Liver (tissue), 9 donors: Measurements from ENCODE around the gene SMARCB1. TPM values are rescaled to one million over a fixed set of nuclear protein-coding genes. Genes with fewer than 3 reads are reported as not detected.

Source experiments
- DNase-seq: peaks from one replicate; pipeline ENCODE4 v3.0.0-alpha.2; 2017; ENCODE audit warnings: low spot score
- H3K27ac ChIP-seq, 2 donors: one replicate each; pipeline ENCODE4 v1.7.0; 2013; ENCODE audit warnings: inconsistent platforms in 2 of 2, low read length in 2 of 2, control low read depth in 1 of 2, low read depth in 1 of 2, mild to moderate bottlenecking in 1 of 2
- H3K27me3 ChIP-seq, 4 donors: one replicate each; pipeline versions ENCODE4 v1.6.1 to v1.7.0; 2013; ENCODE audit warnings: low read length in 3 of 4, inconsistent platforms in 1 of 4, mild to moderate bottlenecking in 1 of 4, moderate library complexity in 1 of 4; ENCODE audit not compliant: control insufficient read depth in 4 of 4, insufficient read depth in 4 of 4
- H3K36me3 ChIP-seq, 4 donors: one replicate each; pipeline versions ENCODE4 v1.6.1 to v1.7.0; 2013; ENCODE audit warnings: low read length in 3 of 4, mild to moderate bottlenecking in 3 of 4, low read depth in 1 of 4, moderate library complexity in 1 of 4; ENCODE audit not compliant: control insufficient read depth in 4 of 4, insufficient read depth in 3 of 4
- H3K4me1 ChIP-seq, 4 donors: one replicate each; pipeline versions ENCODE4 v1.6.1 to v1.7.0; 2013; ENCODE audit warnings: low read length in 3 of 4, mild to moderate bottlenecking in 3 of 4, moderate library complexity in 1 of 4; ENCODE audit not compliant: control insufficient read depth in 4 of 4, insufficient read depth in 4 of 4
- H3K4me3 ChIP-seq, 3 donors: one replicate each; pipeline versions ENCODE4 v1.6.1 to v1.7.0; 2013; ENCODE audit warnings: low read length in 3 of 3, control low read depth in 1 of 3, low read depth in 1 of 3, mild to moderate bottlenecking in 1 of 3
- H3K9ac ChIP-seq, 2 donors: one replicate each; pipeline ENCODE4 v1.7.0; 2013; ENCODE audit warnings: low read length in 2 of 2, mild to moderate bottlenecking in 2 of 2, moderate library complexity in 2 of 2, control low read depth in 1 of 2, low read depth in 1 of 2
- H3K9me3 ChIP-seq, 4 donors: one replicate each; pipeline versions ENCODE4 v1.6.1 to v1.7.0; 2013; ENCODE audit warnings: low read length in 3 of 4; ENCODE audit not compliant: control insufficient read depth in 4 of 4
- EGR1 ChIP-seq, 2 donors: IDR thresholded peaks; 2 replicates each; pipeline ENCODE4 v1.6.1; 2016 to 2018; ENCODE audit warnings: antibody characterized with exemption in 2 of 2, low read depth in 2 of 2
- FOXA1 ChIP-seq: IDR thresholded peaks from 2 replicates; pipeline ENCODE4 v1.6.1; 2016; ENCODE audit warnings: antibody characterized with exemption
- FOXA2 ChIP-seq: IDR thresholded peaks from 2 replicates; pipeline ENCODE4 v1.6.1; 2016; ENCODE audit warnings: antibody characterized with exemption
- GABPA ChIP-seq, 2 donors: IDR thresholded peaks in 1 of 2; conservative IDR thresholded peaks in 1 of 2; 2 replicates each; pipeline ENCODE4 v1.6.1; 2016; ENCODE audit warnings: antibody characterized with exemption in 2 of 2, mild to moderate bottlenecking in 1 of 2, moderate library complexity in 1 of 2
- HNF4G ChIP-seq: IDR thresholded peaks from 2 replicates; pipeline ENCODE4 v1.6.1; 2016; ENCODE audit warnings: antibody characterized with exemption
- JUND ChIP-seq, 2 donors: IDR thresholded peaks; 2 replicates each; pipeline ENCODE4 v1.6.1; 2016; ENCODE audit warnings: antibody characterized with exemption in 2 of 2
- NR2F2 ChIP-seq: IDR thresholded peaks from 2 replicates; pipeline ENCODE4 v1.6.1; 2016; ENCODE audit warnings: antibody characterized with exemption
- RAD21 ChIP-seq, 2 donors: IDR thresholded peaks; 2 replicates each; pipeline ENCODE4 v1.6.1; 2016; ENCODE audit warnings: antibody characterized with exemption in 2 of 2, mild to moderate bottlenecking in 2 of 2
- RXRA ChIP-seq, 2 donors: IDR thresholded peaks; 2 replicates each; pipeline ENCODE4 v1.6.1; 2017 to 2018; ENCODE audit warnings: antibody characterized with exemption in 2 of 2, mild to moderate bottlenecking in 1 of 2
- SP1 ChIP-seq: IDR thresholded peaks from 2 replicates; pipeline ENCODE4 v1.6.1; 2018; ENCODE audit warnings: antibody characterized with exemption, mild to moderate bottlenecking
- TAF1 ChIP-seq: conservative IDR thresholded peaks from 2 replicates; pipeline ENCODE4 v1.6.1; 2016; ENCODE audit warnings: antibody characterized with exemption, mild to moderate bottlenecking
- YY1 ChIP-seq: IDR thresholded peaks from 2 replicates; pipeline ENCODE4 v1.6.1; 2016; ENCODE audit warnings: antibody characterized with exemption, mild to moderate bottlenecking
- WGBS: extraction: QIAGEN DNeasy Blood & Tissue Kit; methylation state at CpG from one replicate; pipeline ENCODE4 v1.1.7; 2013; 5-methylcytosine and 5-hydroxymethylcytosine counted together
- polyA plus RNA-seq, 2 donors: library from polyadenylated mRNA; stranded (reverse) in 1 of 2; unstranded in 1 of 2; fragments of 200-250 nt in 1 of 2; fragments of >200 nt in 1 of 2; fragmentation: Nextera tagmentation in 1 of 2; extraction: Ambion mirVana in 1 of 2; gene quantifications; one replicate each; pipeline versions ENCODE4 v1.2.1 to v1.2.3, GENCODE V29; 2013 to 2015
- total RNA-seq, 2 donors: library from RNA; depleted of rRNA; stranded (reverse); fragments of >200 nt; gene quantifications; one replicate each; pipeline ENCODE4 v1.2.3, GENCODE V29; 2014
- TF ChIP-seq, protein P1 (sequence below): IDR thresholded peaks from 2 replicates; pipeline ENCODE4 v1.6.1; 2016; ENCODE audit warnings: antibody characterized with exemption, mild to moderate bottlenecking
- TF ChIP-seq, protein P2 (sequence below): IDR thresholded peaks from 2 replicates; pipeline ENCODE4 v1.6.1; 2016; ENCODE audit warnings: antibody characterized with exemption
- TF ChIP-seq, protein P3 (sequence below): IDR thresholded peaks from 2 replicates; pipeline ENCODE4 v1.6.1; 2016; ENCODE audit warnings: antibody characterized with exemption
- TF ChIP-seq, protein P4 (sequence below): fragments of 150-350 bp; IDR thresholded peaks from 2 replicates; pipeline ENCODE4 v1.5.1; 2017; ENCODE audit warnings: improper control_type of control experiment, low read depth, low read length; ENCODE audit not compliant: missing input control
- TF ChIP-seq, protein P5 (sequence below): IDR thresholded peaks from 2 replicates; pipeline ENCODE4 v1.6.1; 2016; ENCODE audit warnings: antibody characterized with exemption
- donor health status: healthy.
- donor health status: healthy.
- donor health status: healthy.
- donor health status: healthy.
- donor health status: healthy.

Gene SMARCB1
- total and polyA plus RNA-seq, 4 donors = 15.1 to 22.5 (median 19.1) TPM

DNA sequence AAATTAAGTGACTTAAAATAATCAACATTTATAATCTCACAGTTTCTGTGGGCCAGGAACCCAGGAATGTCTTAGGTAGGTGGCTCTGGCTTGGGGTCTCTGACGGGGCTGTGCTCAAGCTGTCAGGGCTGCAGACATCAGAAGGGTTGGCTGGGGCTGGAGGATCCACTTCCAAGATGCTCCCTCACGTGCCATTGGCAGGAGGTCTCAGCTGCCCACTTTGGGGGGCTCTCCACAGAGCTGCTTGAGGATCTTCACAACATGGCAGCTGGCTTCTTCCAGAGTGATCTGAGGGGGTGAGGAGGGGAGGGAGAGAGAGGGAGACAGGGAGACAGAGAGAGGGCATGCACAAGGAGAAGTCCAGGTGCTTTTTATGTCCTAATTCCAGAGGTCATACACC is 89.0 kb downstream of the SMARCB1 start:
- WGBS = 97% methylated on average over 2 of the region's 2 CpGs
- H3K27me3 ChIP-seq = no peaks in the 10 kb centered on the region
- no peak overlapping the region for H3K27ac ChIP-seq
- H3K4me1 ChIP-seq = no peaks in the 10 kb centered on the region
- H3K9me3 ChIP-seq = no peaks in the 10 kb centered on the region
- H3K36me3 ChIP-seq = peaks cover 0 to 21% (median 9%) of the 10 kb centered on the region in 4 donors
- H3K4me3 ChIP-seq = no peak overlapping the region
- TF ChIP-seq JUND (IDR thresholded peaks at IDR 0.05) = no peak
- no peak for TF ChIP-seq TAF1
- no peak for TF ChIP-seq SP1
- TF ChIP-seq, protein P1, sequence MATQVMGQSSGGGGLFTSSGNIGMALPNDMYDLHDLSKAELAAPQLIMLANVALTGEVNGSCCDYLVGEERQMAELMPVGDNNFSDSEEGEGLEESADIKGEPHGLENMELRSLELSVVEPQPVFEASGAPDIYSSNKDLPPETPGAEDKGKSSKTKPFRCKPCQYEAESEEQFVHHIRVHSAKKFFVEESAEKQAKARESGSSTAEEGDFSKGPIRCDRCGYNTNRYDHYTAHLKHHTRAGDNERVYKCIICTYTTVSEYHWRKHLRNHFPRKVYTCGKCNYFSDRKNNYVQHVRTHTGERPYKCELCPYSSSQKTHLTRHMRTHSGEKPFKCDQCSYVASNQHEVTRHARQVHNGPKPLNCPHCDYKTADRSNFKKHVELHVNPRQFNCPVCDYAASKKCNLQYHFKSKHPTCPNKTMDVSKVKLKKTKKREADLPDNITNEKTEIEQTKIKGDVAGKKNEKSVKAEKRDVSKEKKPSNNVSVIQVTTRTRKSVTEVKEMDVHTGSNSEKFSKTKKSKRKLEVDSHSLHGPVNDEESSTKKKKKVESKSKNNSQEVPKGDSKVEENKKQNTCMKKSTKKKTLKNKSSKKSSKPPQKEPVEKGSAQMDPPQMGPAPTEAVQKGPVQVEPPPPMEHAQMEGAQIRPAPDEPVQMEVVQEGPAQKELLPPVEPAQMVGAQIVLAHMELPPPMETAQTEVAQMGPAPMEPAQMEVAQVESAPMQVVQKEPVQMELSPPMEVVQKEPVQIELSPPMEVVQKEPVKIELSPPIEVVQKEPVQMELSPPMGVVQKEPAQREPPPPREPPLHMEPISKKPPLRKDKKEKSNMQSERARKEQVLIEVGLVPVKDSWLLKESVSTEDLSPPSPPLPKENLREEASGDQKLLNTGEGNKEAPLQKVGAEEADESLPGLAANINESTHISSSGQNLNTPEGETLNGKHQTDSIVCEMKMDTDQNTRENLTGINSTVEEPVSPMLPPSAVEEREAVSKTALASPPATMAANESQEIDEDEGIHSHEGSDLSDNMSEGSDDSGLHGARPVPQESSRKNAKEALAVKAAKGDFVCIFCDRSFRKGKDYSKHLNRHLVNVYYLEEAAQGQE = no peak
- no peak for TF ChIP-seq NR2F2
- no peak for TF ChIP-seq RXRA (IDR thresholded peaks at IDR 0.05)
- TF ChIP-seq HNF4G = no peak
- TF ChIP-seq, protein P2, sequence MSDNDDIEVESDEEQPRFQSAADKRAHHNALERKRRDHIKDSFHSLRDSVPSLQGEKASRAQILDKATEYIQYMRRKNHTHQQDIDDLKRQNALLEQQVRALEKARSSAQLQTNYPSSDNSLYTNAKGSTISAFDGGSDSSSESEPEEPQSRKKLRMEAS = no peak
- DNase-seq = no peak
- no peak overlapping the region for H3K9ac ChIP-seq

DNA sequence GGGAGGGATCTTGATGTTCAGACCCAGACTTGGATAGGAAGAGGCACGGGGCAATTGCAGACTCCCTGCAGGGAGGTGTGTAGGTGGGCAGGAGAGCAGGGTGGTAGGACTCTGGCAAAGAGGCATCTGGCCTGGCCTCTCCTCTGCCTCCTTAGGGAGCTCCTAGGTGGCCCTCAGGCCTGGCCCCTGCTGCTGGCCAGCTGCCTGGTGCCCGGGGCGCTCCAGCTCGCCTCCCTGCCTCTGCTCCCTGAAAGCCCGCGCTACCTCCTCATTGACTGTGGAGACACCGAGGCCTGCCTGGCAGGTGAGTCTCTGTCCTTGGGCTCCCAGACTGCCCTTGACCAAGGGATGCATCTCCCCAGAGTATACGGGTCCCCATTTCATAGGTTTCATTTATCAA is 90.8 kb downstream of the SMARCB1 start:
- H3K27me3 ChIP-seq = no peaks in the 10 kb centered on the region
- peaks cover 2 to 21% (median 9%) of the 10 kb centered on the region in 4 donors for H3K36me3 ChIP-seq
- H3K4me3 ChIP-seq = no peak overlapping the region
- 97% methylated on average over 8 of the region's 8 CpGs for WGBS
- H3K9ac ChIP-seq = no peak overlapping the region
- no peak for DNase-seq
- TF ChIP-seq FOXA2 = no peak
- no peak for TF ChIP-seq YY1
- TF ChIP-seq NR2F2 = no peak
- no peak for TF ChIP-seq EGR1 (IDR thresholded peaks at IDR 0.05; ENCODE audit: low read depth in 2 of 2)
- TF ChIP-seq, protein P3, sequence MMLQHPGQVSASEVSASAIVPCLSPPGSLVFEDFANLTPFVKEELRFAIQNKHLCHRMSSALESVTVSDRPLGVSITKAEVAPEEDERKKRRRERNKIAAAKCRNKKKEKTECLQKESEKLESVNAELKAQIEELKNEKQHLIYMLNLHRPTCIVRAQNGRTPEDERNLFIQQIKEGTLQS = no peak
- TF ChIP-seq, protein P2 = no peak
- TF ChIP-seq, protein P4, sequence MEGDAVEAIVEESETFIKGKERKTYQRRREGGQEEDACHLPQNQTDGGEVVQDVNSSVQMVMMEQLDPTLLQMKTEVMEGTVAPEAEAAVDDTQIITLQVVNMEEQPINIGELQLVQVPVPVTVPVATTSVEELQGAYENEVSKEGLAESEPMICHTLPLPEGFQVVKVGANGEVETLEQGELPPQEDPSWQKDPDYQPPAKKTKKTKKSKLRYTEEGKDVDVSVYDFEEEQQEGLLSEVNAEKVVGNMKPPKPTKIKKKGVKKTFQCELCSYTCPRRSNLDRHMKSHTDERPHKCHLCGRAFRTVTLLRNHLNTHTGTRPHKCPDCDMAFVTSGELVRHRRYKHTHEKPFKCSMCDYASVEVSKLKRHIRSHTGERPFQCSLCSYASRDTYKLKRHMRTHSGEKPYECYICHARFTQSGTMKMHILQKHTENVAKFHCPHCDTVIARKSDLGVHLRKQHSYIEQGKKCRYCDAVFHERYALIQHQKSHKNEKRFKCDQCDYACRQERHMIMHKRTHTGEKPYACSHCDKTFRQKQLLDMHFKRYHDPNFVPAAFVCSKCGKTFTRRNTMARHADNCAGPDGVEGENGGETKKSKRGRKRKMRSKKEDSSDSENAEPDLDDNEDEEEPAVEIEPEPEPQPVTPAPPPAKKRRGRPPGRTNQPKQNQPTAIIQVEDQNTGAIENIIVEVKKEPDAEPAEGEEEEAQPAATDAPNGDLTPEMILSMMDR = no peak
- no peak for TF ChIP-seq FOXA1
- TF ChIP-seq RAD21 (IDR thresholded peaks at IDR 0.05) = no peak
- no peak for TF ChIP-seq RXRA (IDR thresholded peaks at IDR 0.05)
- TF ChIP-seq JUND (IDR thresholded peaks at IDR 0.05) = no peak
- no peak for TF ChIP-seq GABPA (IDR thresholded peaks at IDR 0.05 in 1 of 2, conservative IDR thresholded peaks at IDR 0.05 in 1 of 2)
- TF ChIP-seq, protein P5, sequence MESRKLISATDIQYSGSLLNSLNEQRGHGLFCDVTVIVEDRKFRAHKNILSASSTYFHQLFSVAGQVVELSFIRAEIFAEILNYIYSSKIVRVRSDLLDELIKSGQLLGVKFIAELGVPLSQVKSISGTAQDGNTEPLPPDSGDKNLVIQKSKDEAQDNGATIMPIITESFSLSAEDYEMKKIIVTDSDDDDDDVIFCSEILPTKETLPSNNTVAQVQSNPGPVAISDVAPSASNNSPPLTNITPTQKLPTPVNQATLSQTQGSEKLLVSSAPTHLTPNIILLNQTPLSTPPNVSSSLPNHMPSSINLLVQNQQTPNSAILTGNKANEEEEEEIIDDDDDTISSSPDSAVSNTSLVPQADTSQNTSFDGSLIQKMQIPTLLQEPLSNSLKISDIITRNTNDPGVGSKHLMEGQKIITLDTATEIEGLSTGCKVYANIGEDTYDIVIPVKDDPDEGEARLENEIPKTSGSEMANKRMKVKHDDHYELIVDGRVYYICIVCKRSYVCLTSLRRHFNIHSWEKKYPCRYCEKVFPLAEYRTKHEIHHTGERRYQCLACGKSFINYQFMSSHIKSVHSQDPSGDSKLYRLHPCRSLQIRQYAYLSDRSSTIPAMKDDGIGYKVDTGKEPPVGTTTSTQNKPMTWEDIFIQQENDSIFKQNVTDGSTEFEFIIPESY = no peak
- TF ChIP-seq, protein P1 = no peak
- no peaks in the 10 kb centered on the region for H3K9me3 ChIP-seq
- no peak overlapping the region for H3K27ac ChIP-seq
- no peaks in the 10 kb centered on the region for H3K4me1 ChIP-seq
